K562 (cell line): ENCODE results near the gene AKR1A1. TPM values are rescaled to one million over a fixed set of nuclear protein-coding genes. Genes with fewer than 3 reads are reported as not detected.

ENCODE experiments used
- ATAC-seq: fragments of 200-7000 bp; cut with Tn5 transposase; 3 replicates; pipeline ENCODE4 v1.9.1; 2020; ENCODE audit warnings: moderate library complexity
- BruUV-seq: library from RNA; stranded (reverse); fragments of 400-500 nt; replicated peaks from 2 replicates; lab custom pipeline; 2021; lab: Mats Ljungman, UMichigan
- CTCF ChIA-PET: fragments of 300-600 bp; formaldehyde crosslinking; extraction: SDS; loops from one replicate; lab custom pipeline; 2021; ENCODE audit warnings: low intra/inter-chr PET ratio; lab: Yijun Ruan, JAX
- POLR2A ChIA-PET: fragments of 300-600, 350-650 bp; sonication (Branson Sonifier 250); formaldehyde crosslinking; extraction: SDS; loops from one replicate; lab custom pipeline; 2021; ENCODE audit warnings: antibody characterized with exemption, inconsistent platforms; lab: Yijun Ruan, JAX
- DNase-seq, 4 experiments: peaks; one replicate each; pipeline versions ENCODE4 v3.0.0 to v3.0.0-alpha.2; 2011 to 2018; ENCODE audit warnings: low spot score in 3 of 4, mixed read lengths in 3 of 4; ENCODE audit errors: extremely low read depth in 1 of 4
- FAIRE-seq: peaks from 2 replicates; lab custom pipeline; 2011; peaks lifted over from hg19 to GRCh38; lab: Jason Lieb, UNC
- H2AFZ ChIP-seq: 2 replicates; pipeline ENCODE4 v1.6.0; 2011; ENCODE audit warnings: low read depth, low read length, control low read depth, inconsistent platforms
- H3K27ac ChIP-seq: fragments of 200-600 bp; 3 replicates; pipeline ENCODE4 v1.8.0; 2011; ENCODE audit warnings: low read depth, mild to moderate bottlenecking, control low read depth, inconsistent platforms, low read length, moderate library complexity, mixed read lengths; ENCODE audit errors: extremely low read depth
- H3K27me3 ChIP-seq, 2 experiments: fragments of 300-600 bp in 1 of 2; 2 replicates in 1 of 2; 3 replicates in 1 of 2; pipeline versions ENCODE4 v1.6.0 to v1.8.0; 2011; ENCODE audit warnings: inconsistent platforms in 2 of 2, low read length in 2 of 2, mild to moderate bottlenecking in 1 of 2, mixed read lengths in 1 of 2, moderate library complexity in 1 of 2; ENCODE audit not compliant: control insufficient read depth in 2 of 2, insufficient read depth in 2 of 2
- H3K36me3 ChIP-seq: fragments of 300-600 bp; 3 replicates; pipeline ENCODE4 v1.8.0; 2011; ENCODE audit warnings: mild to moderate bottlenecking, low read length, inconsistent platforms; ENCODE audit not compliant: control insufficient read depth, insufficient read depth
- H3K4me1 ChIP-seq, 2 experiments: fragments of 200-600 bp in 1 of 2; replicated peaks in 1 of 2; 2 replicates in 1 of 2; 3 replicates in 1 of 2; pipeline versions ENCODE4 v1.5.1 to v1.8.0; 2011; ENCODE audit warnings: inconsistent platforms in 2 of 2, low read length in 2 of 2, mild to moderate bottlenecking in 1 of 2, mixed read lengths in 1 of 2, moderate library complexity in 1 of 2; ENCODE audit not compliant: control insufficient read depth in 2 of 2, insufficient read depth in 2 of 2
- H3K4me2 ChIP-seq: 2 replicates; pipeline ENCODE4 v1.6.1; 2011; ENCODE audit warnings: low read length, control low read depth, inconsistent platforms, mixed read lengths; ENCODE audit not compliant: insufficient read depth
- H3K4me3 ChIP-seq: fragments of 200-600 bp; sonication (generic), shearing (Covaris generic); 2 replicates; pipeline ENCODE4 v1.5.1; 2016; ENCODE audit warnings: control low read depth, inconsistent platforms
- H3K79me2 ChIP-seq: fragments of 200-600 bp; 3 replicates; pipeline ENCODE4 v1.8.0; 2011; ENCODE audit warnings: low read length, inconsistent platforms; ENCODE audit not compliant: control insufficient read depth, insufficient read depth
- H3K9ac ChIP-seq, 2 experiments: 2 replicates each; pipeline versions ENCODE4 v1.6.0 to v1.6.1; 2011; ENCODE audit warnings: low read depth in 2 of 2, low read length in 2 of 2, control low read depth in 1 of 2, inconsistent platforms in 1 of 2, mild to moderate bottlenecking in 1 of 2, mixed read lengths in 1 of 2; ENCODE audit not compliant: insufficient read depth in 1 of 2
- H3K9me1 ChIP-seq: one replicate; pipeline ENCODE4 v1.6.0; 2011; ENCODE audit warnings: inconsistent platforms, mild to moderate bottlenecking, low read length, moderate library complexity; ENCODE audit not compliant: control insufficient read depth, insufficient read depth
- H3K9me3 ChIP-seq: replicated peaks from 2 replicates; pipeline ENCODE4 v1.5.1; 2011; ENCODE audit warnings: low read depth, low read length, inconsistent platforms; ENCODE audit not compliant: control insufficient read depth, insufficient read depth
- H4K20me1 ChIP-seq: replicated peaks from 2 replicates; pipeline ENCODE4 v1.6.1; 2011; ENCODE audit warnings: low read length, inconsistent platforms, mixed read lengths; ENCODE audit not compliant: control insufficient read depth, insufficient read depth
- BCLAF1 ChIP-seq, 2 experiments: fragments of 450-650 bp in 1 of 2; IDR thresholded peaks; 2 replicates each; pipeline ENCODE4 v1.6.1; 2011 to 2017; ENCODE audit warnings: low read depth in 2 of 2, antibody characterized with exemption in 1 of 2, borderline replicate concordance in 1 of 2, low read length in 1 of 2, mild to moderate bottlenecking in 1 of 2, mixed read lengths in 1 of 2; ENCODE audit not compliant: control insufficient read depth in 1 of 2
- E2F4 ChIP-seq: sonication (generic); formaldehyde crosslinking; IDR thresholded peaks from 2 replicates; pipeline ENCODE4 v1.8.0; 2022; ENCODE audit warnings: mild to moderate bottlenecking, low read depth, missing genetic modification reagents
- HNRNPUL1 ChIP-seq: fragments of 200-400 bp; formaldehyde crosslinking; IDR thresholded peaks from 2 replicates; pipeline ENCODE4 v1.6.1; 2017; ENCODE audit warnings: low read length
- RBM14 ChIP-seq: fragments of 200-400 bp; formaldehyde crosslinking; IDR thresholded peaks from 2 replicates; pipeline ENCODE4 v1.6.1; 2018; ENCODE audit warnings: low read depth, mild to moderate bottlenecking, low read length, moderate library complexity, borderline replicate concordance; ENCODE audit not compliant: insufficient read depth
- ZNF431 ChIP-seq: sonication (generic); formaldehyde crosslinking; IDR thresholded peaks from 2 replicates; pipeline ENCODE4 v1.8.0; 2022; ENCODE audit warnings: mild to moderate bottlenecking, missing genetic modification reagents
- WGBS: fragments of 100-300 bp; shearing (Covaris generic); methylation state at CpG from one replicate; pipeline ENCODE4 v1.1.6; 2016; ENCODE audit warnings: low coverage, mixed read lengths; ENCODE audit not compliant: insufficient coverage; ENCODE audit errors: missing lambda C conversion rate; 5-methylcytosine and 5-hydroxymethylcytosine counted together
- in situ Hi-C: fragments of 300-500 bp; cut with MboI; formaldehyde crosslinking; loops from 4 replicates; pipeline ENCODE4 v1.15.0; 2018; ENCODE audit warnings: inconsistent platforms, mixed read lengths
- intact Hi-C: fragments of 100-400 bp; cut with micrococcal nuclease; formaldehyde crosslinking; loops from 2 replicates; pipeline ENCODE4 v1.14.2; 2022
- polyA plus RNA-seq, 8 experiments: library from polyadenylated mRNA; depleted of rRNA in 4 of 8; stranded (reverse) in 5 of 8; unstranded in 3 of 8; fragments of >200 nt; fragmentation: Nextera tagmentation in 2 of 8; fragmentation: Illumina TruSeq in 1 of 8; extraction: Ambion mirVana in 2 of 8; extraction: Trizol in 1 of 8; gene quantifications; 2 replicates each; pipeline versions ENCODE4 v1.2.1 to v1.2.3, GENCODE V29; 2011 to 2014; ENCODE audit warnings: inconsistent platforms in 1 of 8, missing spikeins in 1 of 8
- total RNA-seq, 7 experiments: library from RNA; depleted of rRNA in 6 of 7; stranded (reverse); fragments of >200 nt in 6 of 7; fragmentation: Illumina TruSeq in 2 of 7; extraction: Trizol in 2 of 7; gene quantifications; 2 replicates each; pipeline versions ENCODE4 v1.2.1 to v1.2.3, GENCODE V29; 2011 to 2021; ENCODE audit warnings: low replicate concordance in 1 of 7
- TF ChIP-seq, protein P1 (sequence below), 2 experiments: fragments of 450-650 bp in 1 of 2; sonication (generic) in 1 of 2; formaldehyde crosslinking in 1 of 2; IDR thresholded peaks; 2 replicates each; pipeline versions ENCODE4 v1.7.1 to v1.9.0; 2016 to 2022; ENCODE audit warnings: inconsistent platforms in 1 of 2, mild to moderate bottlenecking in 1 of 2, missing genetic modification reagents in 1 of 2

AKR1A1 gene
- total and polyA plus RNA-seq, 9 of the 15 experiments (the other 6 are each of a cell fraction or from before 2014, with no cell fraction given) = 68.6 to 211 (median 132) TPM

GRCh38 chr1:45585496-45586075, 35.0 kb downstream of the AKR1A1 start:
- Histone ChIP-seq H4K20me1 (peaks cover 35% of the 10 kb centered on the region), H3K4me1 (peaks cover 6 to 31% of the 10 kb centered on the region in 2 experiments; a peak in 4 of 5 replicates), H3K36me3 (peaks cover 52% of the 10 kb centered on the region), H3K79me2 (peaks cover 71% of the 10 kb centered on the region), H3K27ac (peak overlapping the region; percentile 97), H2AFZ (no peak overlapping the region), H3K9me3 (no peaks in the 10 kb centered on the region), H3K4me2 (peak overlapping the region; percentile 99), H3K27me3 (no peaks in the 10 kb centered on the region), H3K9ac (peak overlapping the region; percentile 89 to 99), H3K4me3 (peak overlapping the region; percentile 88), H3K9me1 (peaks cover 3% of the 10 kb centered on the region)
- no peak for ATAC-seq
- ChIA-PET CTCF (no interaction called here), POLR2A (interaction anchor here (0.6 to 10.2 kb wide), 38 partner anchors 9 to 1223 kb away, joined by 3 to 142 read pairs (median 5); partner anchors contain the start of genes AKR1A1, CCDC163, GPBP1L1 and HECTD3)
- BruUV-seq = no TSS peak
- FAIRE-seq = no peak
- in situ Hi-C loops = no loop called here
- intact Hi-C loops = no loop called here
- 4% methylated on average over 7 of the region's 7 CpGs for WGBS
- DNase-seq = no peak
- TF ChIP-seq ZNF431 (CRISPR knock-in tag) (0 out of 2 replicates have a peak, but pooled peaks have one; percentile 38), HNRNPUL1 (peak; percentile 76; the same call in 1 of the 2 replicates), RBM14 (no peak), BCLAF1 (IDR thresholded peaks at IDR 0.05; ENCODE audit: borderline replicate concordance in 1 of 2, control insufficient read depth in 1 of 2, low read depth in 2 of 2, low read length in 1 of 2) (0 out of 4 replicates have a peak, but pooled peaks of 1 of the 2 experiments have one; percentile 11), E2F4 (CRISPR knock-in tag) (0 out of 2 replicates have a peak, but pooled peaks have one; percentile 27)
- TF ChIP-seq, protein P1, sequence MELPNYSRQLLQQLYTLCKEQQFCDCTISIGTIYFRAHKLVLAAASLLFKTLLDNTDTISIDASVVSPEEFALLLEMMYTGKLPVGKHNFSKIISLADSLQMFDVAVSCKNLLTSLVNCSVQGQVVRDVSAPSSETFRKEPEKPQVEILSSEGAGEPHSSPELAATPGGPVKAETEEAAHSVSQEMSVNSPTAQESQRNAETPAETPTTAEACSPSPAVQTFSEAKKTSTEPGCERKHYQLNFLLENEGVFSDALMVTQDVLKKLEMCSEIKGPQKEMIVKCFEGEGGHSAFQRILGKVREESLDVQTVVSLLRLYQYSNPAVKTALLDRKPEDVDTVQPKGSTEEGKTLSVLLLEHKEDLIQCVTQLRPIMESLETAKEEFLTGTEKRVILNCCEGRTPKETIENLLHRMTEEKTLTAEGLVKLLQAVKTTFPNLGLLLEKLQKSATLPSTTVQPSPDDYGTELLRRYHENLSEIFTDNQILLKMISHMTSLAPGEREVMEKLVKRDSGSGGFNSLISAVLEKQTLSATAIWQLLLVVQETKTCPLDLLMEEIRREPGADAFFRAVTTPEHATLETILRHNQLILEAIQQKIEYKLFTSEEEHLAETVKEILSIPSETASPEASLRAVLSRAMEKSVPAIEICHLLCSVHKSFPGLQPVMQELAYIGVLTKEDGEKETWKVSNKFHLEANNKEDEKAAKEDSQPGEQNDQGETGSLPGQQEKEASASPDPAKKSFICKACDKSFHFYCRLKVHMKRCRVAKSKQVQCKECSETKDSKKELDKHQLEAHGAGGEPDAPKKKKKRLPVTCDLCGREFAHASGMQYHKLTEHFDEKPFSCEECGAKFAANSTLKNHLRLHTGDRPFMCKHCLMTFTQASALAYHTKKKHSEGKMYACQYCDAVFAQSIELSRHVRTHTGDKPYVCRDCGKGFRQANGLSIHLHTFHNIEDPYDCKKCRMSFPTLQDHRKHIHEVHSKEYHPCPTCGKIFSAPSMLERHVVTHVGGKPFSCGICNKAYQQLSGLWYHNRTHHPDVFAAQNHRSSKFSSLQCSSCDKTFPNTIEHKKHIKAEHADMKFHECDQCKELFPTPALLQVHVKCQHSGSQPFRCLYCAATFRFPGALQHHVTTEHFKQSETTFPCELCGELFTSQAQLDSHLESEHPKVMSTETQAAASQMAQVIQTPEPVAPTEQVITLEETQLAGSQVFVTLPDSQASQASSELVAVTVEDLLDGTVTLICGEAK (IDR thresholded peaks at IDR 0.05) = no peak
- TF ChIP-seq, protein P1 (CRISPR knock-in tag; IDR thresholded peaks at IDR 0.05) = no peak
